Tibial nerve (tissue), 3 donors: ENCODE measurements around the gene SH2D7.

Experiments
- POLR2A ChIP-seq, 2 donors: fragments of 450-650 bp; IDR thresholded peaks; one replicate each; pipeline ENCODE4 v1.6.1; 2017; ENCODE audit warnings: antibody characterized with exemption in 2 of 2, mild to moderate bottlenecking in 2 of 2, moderate library complexity in 2 of 2
- TF ChIP-seq, protein P1 (sequence below), 5 experiments: fragments of 200-600 bp in 3 of 5; fragments of 450-650 bp in 2 of 5; sonication (generic) in 3 of 5; IDR thresholded peaks; one replicate each; pipeline ENCODE4 v1.5.1; 2016 to 2019; ENCODE audit warnings: antibody characterized with exemption in 5 of 5, mild to moderate bottlenecking in 3 of 5, moderate library complexity in 2 of 5

DNA sequence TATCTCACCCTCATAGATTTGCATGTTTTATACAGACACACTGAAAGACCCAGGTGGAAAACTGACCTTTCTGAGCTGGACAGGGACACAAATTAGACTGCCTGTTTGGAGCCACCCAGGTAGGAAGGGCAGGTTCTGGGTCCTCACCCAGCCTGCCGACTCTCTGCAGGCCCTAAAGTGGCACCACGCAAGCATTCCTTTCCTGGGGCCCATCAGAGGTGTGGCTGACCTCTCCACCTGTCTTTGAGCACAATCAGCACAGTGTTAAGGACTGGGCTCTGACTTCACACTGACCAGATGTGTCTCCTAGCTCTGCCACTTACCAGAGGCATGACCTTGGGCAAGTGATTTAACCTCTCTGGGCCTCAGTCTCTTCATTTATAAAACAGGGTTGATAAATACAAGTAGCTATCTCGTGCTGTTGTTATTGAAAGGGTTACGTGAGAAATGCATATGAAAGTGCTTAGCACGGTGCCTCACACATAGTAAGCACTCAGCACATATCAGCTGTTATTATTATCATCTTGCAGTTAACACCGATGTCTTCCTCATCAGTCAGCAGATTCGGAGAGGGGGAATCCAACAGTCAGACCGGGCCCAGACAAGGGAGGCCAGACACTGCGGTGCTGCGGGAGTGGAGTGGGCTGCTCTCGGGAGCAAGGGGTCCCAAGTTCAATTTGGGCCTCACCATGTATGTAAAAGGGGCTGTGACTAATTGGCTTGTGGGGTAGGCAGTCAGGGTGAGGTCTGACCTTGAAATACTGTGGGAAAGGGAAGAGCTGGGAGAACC lies 12.9 kb upstream of the SH2D7 start:
- TF ChIP-seq POLR2A (IDR thresholded peaks at IDR 0.05): no peak
- TF ChIP-seq, protein P1, sequence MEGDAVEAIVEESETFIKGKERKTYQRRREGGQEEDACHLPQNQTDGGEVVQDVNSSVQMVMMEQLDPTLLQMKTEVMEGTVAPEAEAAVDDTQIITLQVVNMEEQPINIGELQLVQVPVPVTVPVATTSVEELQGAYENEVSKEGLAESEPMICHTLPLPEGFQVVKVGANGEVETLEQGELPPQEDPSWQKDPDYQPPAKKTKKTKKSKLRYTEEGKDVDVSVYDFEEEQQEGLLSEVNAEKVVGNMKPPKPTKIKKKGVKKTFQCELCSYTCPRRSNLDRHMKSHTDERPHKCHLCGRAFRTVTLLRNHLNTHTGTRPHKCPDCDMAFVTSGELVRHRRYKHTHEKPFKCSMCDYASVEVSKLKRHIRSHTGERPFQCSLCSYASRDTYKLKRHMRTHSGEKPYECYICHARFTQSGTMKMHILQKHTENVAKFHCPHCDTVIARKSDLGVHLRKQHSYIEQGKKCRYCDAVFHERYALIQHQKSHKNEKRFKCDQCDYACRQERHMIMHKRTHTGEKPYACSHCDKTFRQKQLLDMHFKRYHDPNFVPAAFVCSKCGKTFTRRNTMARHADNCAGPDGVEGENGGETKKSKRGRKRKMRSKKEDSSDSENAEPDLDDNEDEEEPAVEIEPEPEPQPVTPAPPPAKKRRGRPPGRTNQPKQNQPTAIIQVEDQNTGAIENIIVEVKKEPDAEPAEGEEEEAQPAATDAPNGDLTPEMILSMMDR (IDR thresholded peaks at IDR 0.05): no peak
